ENCODE results near the gene PLEKHM2. TPM values are rescaled to one million over a fixed set of nuclear protein-coding genes. Genes with fewer than 3 reads are reported as not detected.

PLEKHM2 gene
- total RNA-seq, 1 donor from 2014 or later = 52.1 TPM

- TF ChIP-seq CTCF (IDR thresholded peaks at IDR 0.05; ENCODE audit: insufficient read depth, low read length, poor library complexity, severe bottlenecking) = no peak
- no peak for DNase-seq (ENCODE audit: low read depth)
- no peaks in the 10 kb centered on the region for H3K27me3 ChIP-seq (ENCODE audit: control insufficient read depth, insufficient read depth, low read length)
- peak overlapping the region; percentile 78 for H3K4me3 ChIP-seq (ENCODE audit: low read depth, low read length)
- H3K36me3 ChIP-seq (ENCODE audit: control insufficient read depth, insufficient read depth, low read length) = no peaks in the 10 kb centered on the region
Measured at GRCh38 chr1:15683345-15684039, 628 bp upstream of the PLEKHM2 start.

GRCh38 chr1:15684468-15685291 lies 560 bp downstream of the PLEKHM2 start:
- TF ChIP-seq CTCF (IDR thresholded peaks at IDR 0.05; ENCODE audit: insufficient read depth, low read length, poor library complexity, severe bottlenecking) = peak; percentile 10
- no peaks in the 10 kb centered on the region for H3K27me3 ChIP-seq (ENCODE audit: control insufficient read depth, insufficient read depth, low read length)
- H3K36me3 ChIP-seq (ENCODE audit: control insufficient read depth, insufficient read depth, low read length) = peaks cover 3% of the 10 kb centered on the region
- DNase-seq (ENCODE audit: low read depth) = no peak
- peak overlapping the region; percentile 78 for H3K4me3 ChIP-seq (ENCODE audit: low read depth, low read length)

- TF ChIP-seq CTCF (IDR thresholded peaks at IDR 0.05; ENCODE audit: insufficient read depth, low read length, poor library complexity, severe bottlenecking) = no peak
- Histone ChIP-seq H3K36me3 (ENCODE audit: control insufficient read depth, insufficient read depth, low read length) (peaks cover 3% of the 10 kb centered on the region), H3K27me3 (ENCODE audit: control insufficient read depth, insufficient read depth, low read length) (no peaks in the 10 kb centered on the region), H3K4me3 (ENCODE audit: low read depth, low read length) (peak overlapping the region; percentile 10)
- no peak for DNase-seq (ENCODE audit: low read depth)
Measured at GRCh38 chr1:15685820-15686219, 1.7 kb downstream of the PLEKHM2 start.

- H3K27me3 ChIP-seq (ENCODE audit: control insufficient read depth, insufficient read depth, low read length) = no peaks in the 10 kb centered on the region
- no peak for TF ChIP-seq CTCF (IDR thresholded peaks at IDR 0.05; ENCODE audit: insufficient read depth, low read length, poor library complexity, severe bottlenecking)
- peaks cover 3% of the 10 kb centered on the region for H3K36me3 ChIP-seq (ENCODE audit: control insufficient read depth, insufficient read depth, low read length)
- H3K4me3 ChIP-seq (ENCODE audit: low read depth, low read length) = no peak overlapping the region
- no peak for DNase-seq (ENCODE audit: low read depth)
Measured at GRCh38 chr1:15687446-15687845, 3.3 kb downstream of the PLEKHM2 start.

- TF ChIP-seq CTCF (IDR thresholded peaks at IDR 0.05; ENCODE audit: insufficient read depth, low read length, poor library complexity, severe bottlenecking) = no peak
- peaks cover 3% of the 10 kb centered on the region for H3K36me3 ChIP-seq (ENCODE audit: control insufficient read depth, insufficient read depth, low read length)
- DNase-seq (ENCODE audit: low read depth) = no peak
- no peak overlapping the region for H3K4me3 ChIP-seq (ENCODE audit: low read depth, low read length)
- no peaks in the 10 kb centered on the region for H3K27me3 ChIP-seq (ENCODE audit: control insufficient read depth, insufficient read depth, low read length)
Measured at GRCh38 chr1:15690317-15690716, 6.2 kb downstream of the PLEKHM2 start.
